Upper lobe of right lung (tissue), 1 donor: ENCODE data around the gene NPAT. TPM values are rescaled to one million over a fixed set of nuclear protein-coding genes. Genes with fewer than 3 reads are reported as not detected.
A peak's percentile ranks its signal among the peaks of the same experiment; 100 is the strongest.

Experiments used
- ATAC-seq: fragments of 200-7000 bp; cut with Tn5 transposase; one replicate; pipeline ENCODE4 v1.9.1; 2020; ENCODE audit warnings: mild to moderate bottlenecking, moderate library complexity
- DNase-seq: peaks from one replicate; pipeline ENCODE4 v3.0.0-alpha.2; 2020
- H3K27ac ChIP-seq: fragments of 200-600 bp; one replicate; pipeline ENCODE4 v1.8.0; 2022
- H3K27me3 ChIP-seq: fragments of 200-600 bp; one replicate; pipeline ENCODE4 v1.8.0; 2022; ENCODE audit warnings: mild to moderate bottlenecking
- H3K36me3 ChIP-seq: fragments of 200-600 bp; one replicate; pipeline ENCODE4 v1.8.0; 2022
- H3K4me1 ChIP-seq: fragments of 200-600 bp; one replicate; pipeline ENCODE4 v1.8.0; 2022
- H3K4me3 ChIP-seq: fragments of 200-600 bp; one replicate; pipeline ENCODE4 v1.8.0; 2022; ENCODE audit warnings: mild to moderate bottlenecking
- H3K9me3 ChIP-seq: fragments of 200-600 bp; one replicate; pipeline ENCODE4 v1.8.0; 2022
- CTCF ChIP-seq: fragments of 200-600 bp; IDR thresholded peaks from one replicate; pipeline ENCODE4 v1.8.0; 2022; ENCODE audit warnings: antibody characterized with exemption
- intact Hi-C: fragments of 100-400 bp; cut with DNase I; formaldehyde crosslinking; loops from one replicate; pipeline ENCODE4 v1.11.0; 2022
- total RNA-seq: library from RNA; stranded (reverse); fragmentation: NEBNext Ultra II Directional; extraction: Animal tissue kit (Norgen Biotek cat#: 25700); gene quantifications from one replicate; pipeline ENCODE4 v1.2.1, GENCODE V29; 2021
- donor health status: DM: no; HTN: yes; CAD: no; lungs with severe emphysema.

NPAT gene
- total RNA-seq, 1 donor from 2014 or later, result 15.0 TPM

DNA sequence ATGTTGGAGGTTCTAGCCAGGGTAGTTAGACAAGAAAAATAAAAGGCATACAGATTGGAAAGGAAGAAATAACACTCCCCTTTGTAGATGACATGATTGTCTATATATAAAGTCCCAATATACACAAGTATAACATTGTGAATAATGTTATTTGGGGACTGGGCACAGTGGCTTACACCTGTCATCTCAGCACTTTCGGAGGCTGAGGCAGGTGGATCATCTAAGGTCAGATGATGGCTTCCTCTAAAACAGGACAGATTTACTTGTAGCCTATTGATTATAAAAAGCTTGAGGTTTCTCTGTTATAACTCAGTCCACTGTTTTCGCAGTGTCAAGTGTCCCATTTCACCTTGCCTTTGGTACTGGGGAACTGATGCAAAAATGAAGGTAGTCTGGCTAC, 20.0 kb upstream of the NPAT start:
- no peak for TF ChIP-seq CTCF
- no peak overlapping the region for H3K4me3 ChIP-seq
- H3K9me3 ChIP-seq, result no peaks in the 10 kb centered on the region
- H3K4me1 ChIP-seq, result no peaks in the 10 kb centered on the region
- no peak overlapping the region for H3K27ac ChIP-seq
- H3K36me3 ChIP-seq, result peaks cover 38% of the 10 kb centered on the region
- DNase-seq, result no peak
- H3K27me3 ChIP-seq, result no peaks in the 10 kb centered on the region
- intact Hi-C loops, result no loop called here
- no peak for ATAC-seq

DNA sequence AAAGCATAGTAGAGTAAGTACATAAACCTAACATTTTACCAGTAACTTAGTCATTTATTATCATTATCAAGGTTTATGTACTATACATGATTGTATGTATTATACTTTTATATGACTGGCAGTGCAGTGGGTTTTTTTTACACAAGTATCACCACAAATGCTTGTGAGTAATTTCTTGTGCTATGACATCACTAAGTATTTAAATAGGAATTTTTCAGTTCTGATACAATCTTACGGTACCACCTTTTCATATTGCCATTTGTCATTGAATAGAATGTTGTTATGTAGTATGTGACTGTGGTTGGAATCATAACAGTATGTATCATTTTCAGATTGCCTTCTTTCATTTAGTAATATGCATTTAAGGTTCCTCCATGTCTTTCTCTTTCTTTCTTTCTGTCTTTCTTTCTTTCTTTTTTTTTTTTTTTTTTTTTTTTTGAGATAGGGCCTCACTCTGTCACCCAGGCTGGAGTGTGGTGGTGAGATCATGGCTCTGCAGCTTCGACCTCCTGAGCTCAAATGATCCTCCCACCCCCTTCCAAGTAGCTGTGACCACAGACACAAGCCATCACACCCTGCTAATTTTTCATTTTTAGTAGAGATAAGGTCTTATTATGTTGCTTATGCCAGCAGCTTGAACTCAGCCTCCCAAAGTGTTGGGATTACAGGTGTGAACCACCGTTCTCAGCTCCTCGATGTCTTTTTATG, 19.0 kb upstream of the NPAT start:
- H3K27ac ChIP-seq, result no peak overlapping the region
- no peaks in the 10 kb centered on the region for H3K27me3 ChIP-seq
- H3K9me3 ChIP-seq, result no peaks in the 10 kb centered on the region
- peaks cover 35% of the 10 kb centered on the region for H3K36me3 ChIP-seq
- no peak for TF ChIP-seq CTCF
- DNase-seq (no peak), ATAC-seq (no peak)
- H3K4me3 ChIP-seq, result no peak overlapping the region
- H3K4me1 ChIP-seq, result peaks cover 7% of the 10 kb centered on the region
- intact Hi-C loops, result no loop called here

GRCh38 chr11:108239076-108239475, 16.6 kb upstream of the NPAT start:
- ATAC-seq (no peak), DNase-seq (no peak)
- Histone ChIP-seq H3K4me3 (no peak overlapping the region), H3K4me1 (peaks cover 7% of the 10 kb centered on the region), H3K27ac (no peak overlapping the region), H3K36me3 (peaks cover 53% of the 10 kb centered on the region), H3K9me3 (no peaks in the 10 kb centered on the region), H3K27me3 (no peaks in the 10 kb centered on the region)
- intact Hi-C loops, result no loop called here
- no peak for TF ChIP-seq CTCF

GRCh38 chr11:108237058-108237481, 14.6 kb upstream of the NPAT start:
- Histone ChIP-seq H3K9me3 (no peaks in the 10 kb centered on the region), H3K36me3 (peaks cover 64% of the 10 kb centered on the region), H3K4me3 (no peak overlapping the region), H3K27me3 (no peaks in the 10 kb centered on the region), H3K27ac (no peak overlapping the region), H3K4me1 (peaks cover 7% of the 10 kb centered on the region)
- DNase-seq, result no peak
- no peak for ATAC-seq
- no peak for TF ChIP-seq CTCF
- intact Hi-C loops, result no loop called here

DNA sequence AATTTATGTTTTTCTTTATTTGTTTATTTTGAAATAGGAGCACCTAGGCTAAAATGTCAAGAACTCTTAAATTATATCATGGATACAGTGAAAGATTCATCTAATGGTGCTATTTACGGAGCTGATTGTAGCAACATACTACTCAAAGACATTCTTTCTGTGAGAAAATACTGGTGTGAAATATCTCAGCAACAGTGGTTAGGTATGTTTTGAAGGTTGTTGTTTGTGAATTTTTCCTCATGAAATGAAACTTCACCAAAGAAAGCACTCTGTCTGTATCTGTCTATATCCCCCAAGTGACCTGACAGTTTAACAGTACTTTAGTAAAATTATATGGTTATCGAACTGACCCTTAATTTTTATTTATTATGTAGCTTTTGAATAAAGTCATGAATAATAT, 13.2 kb upstream of the NPAT start:
- peaks cover 65% of the 10 kb centered on the region for H3K36me3 ChIP-seq
- ATAC-seq (no peak), DNase-seq (no peak)
- peak overlapping the region; percentile 47 for H3K27ac ChIP-seq
- H3K27me3 ChIP-seq, result no peaks in the 10 kb centered on the region
- H3K4me3 ChIP-seq, result no peak overlapping the region
- H3K9me3 ChIP-seq, result no peaks in the 10 kb centered on the region
- peaks cover 7% of the 10 kb centered on the region for H3K4me1 ChIP-seq
- intact Hi-C loops, result no loop called here
- no peak for TF ChIP-seq CTCF

- Histone ChIP-seq H3K4me3 (no peak overlapping the region), H3K27me3 (no peaks in the 10 kb centered on the region), H3K4me1 (peaks cover 7% of the 10 kb centered on the region), H3K27ac (no peak overlapping the region), H3K36me3 (peaks cover 66% of the 10 kb centered on the region), H3K9me3 (no peaks in the 10 kb centered on the region)
- ATAC-seq (no peak), DNase-seq (no peak)
- no peak for TF ChIP-seq CTCF
- intact Hi-C loops, result no loop called here
Observed at GRCh38 chr11:108235192-108235591, 12.8 kb upstream of the NPAT start.
